Measurements from ENCODE around the gene TLR5. TPM values are rescaled to one million over a fixed set of nuclear protein-coding genes. Genes with fewer than 3 reads are reported as not detected.

Gene TLR5
- total and polyA plus RNA-seq, 2 experiments from 2014 or later, result not detected

- 75 to 76% methylated on average over 11 of the region's 11 CpGs for WGBS, 2 experiments (ENCODE audit: low coverage in 1 of 2, low lambda C conversion rate in 2 of 2, missing lambda C conversion rate in 2 of 2)
These were observed 645 bp upstream of the TLR5 start for GRCh38 chr1:223143537-223144248.

GRCh38 chr1:223142269-223142668 lies 779 bp downstream of the TLR5 start:
- no peak overlapping the region for H3K4me2 ChIP-seq (ENCODE audit: unreplicated experiment)
- H3K4me1 ChIP-seq (ENCODE audit: insufficient read depth), result peaks cover 7% of the 10 kb centered on the region
- 82 to 90% methylated on average over 11 of the region's 11 CpGs for WGBS, 2 experiments (ENCODE audit: low coverage in 1 of 2, low lambda C conversion rate in 2 of 2, missing lambda C conversion rate in 2 of 2)

More at GRCh38 chr1:223143537-223144248, 645 bp upstream of the TLR5 start:
- no peaks in the 10 kb centered on the region for H3F3A ChIP-seq (ENCODE audit: insufficient read depth)
- H3K4me2 ChIP-seq (ENCODE audit: unreplicated experiment), result peak overlapping the region; percentile 59
- H3K4me1 ChIP-seq (ENCODE audit: insufficient read depth), result peaks cover 3% of the 10 kb centered on the region
- H3K27ac ChIP-seq, result no peak overlapping the region
- H4K20me1 ChIP-seq (ENCODE audit: insufficient read depth), result no peaks in the 10 kb centered on the region
- no peak overlapping the region for H3K9ac ChIP-seq
- H2AFZ ChIP-seq, result peak overlapping the region; percentile 82
- in situ Hi-C loops (cut with MboI), result no loop called here
- no peak for DNase-seq
- TF ChIP-seq EZH2 (IDR thresholded peaks at IDR 0.05; ENCODE audit: insufficient read depth, poor library complexity, severe bottlenecking) (no peak), EZH2phosphoT487 (IDR thresholded peaks at IDR 0.05; ENCODE audit: insufficient read depth, low read depth) (no peak)
- no peaks in the 10 kb centered on the region for H3K9me3 ChIP-seq (ENCODE audit: low read depth)
- no peaks in the 10 kb centered on the region for H3K79me2 ChIP-seq (ENCODE audit: insufficient read depth)
- H3K36me3 ChIP-seq (ENCODE audit: low read depth), result no peaks in the 10 kb centered on the region
- H3K27me3 ChIP-seq (replicated peaks; ENCODE audit: insufficient read depth), result 0 out of 2 replicates have a peak, but pooled peaks cover 4% of the 10 kb centered on the region
- no peaks in the 10 kb centered on the region for H3K9me2 ChIP-seq (ENCODE audit: insufficient read depth)
- H3K4me3 ChIP-seq, result peak overlapping the region; percentile 83

GRCh38 chr1:223140611-223141405 lies 2.2 kb downstream of the TLR5 start:
- Histone ChIP-seq H3K27ac (no peak overlapping the region), H3K4me3 (no peak overlapping the region), H3K4me1 (ENCODE audit: insufficient read depth) (peaks cover 13% of the 10 kb centered on the region), H3K9ac (no peak overlapping the region), H2AFZ (peak overlapping the region; percentile 14), H3K4me2 (ENCODE audit: unreplicated experiment) (peak overlapping the region; percentile 3), H3K9me2 (ENCODE audit: insufficient read depth) (no peaks in the 10 kb centered on the region), H3K27me3 (replicated peaks; ENCODE audit: insufficient read depth) (0 out of 2 replicates have a peak, but pooled peaks cover 4% of the 10 kb centered on the region), H3K79me2 (ENCODE audit: insufficient read depth) (no peaks in the 10 kb centered on the region), H3F3A (ENCODE audit: insufficient read depth) (peaks cover 12% of the 10 kb centered on the region), H4K20me1 (ENCODE audit: insufficient read depth) (no peaks in the 10 kb centered on the region), H3K9me3 (ENCODE audit: low read depth) (no peaks in the 10 kb centered on the region), H3K36me3 (ENCODE audit: low read depth) (no peaks in the 10 kb centered on the region)
- peak; percentile 17 for DNase-seq
- WGBS, 2 experiments (ENCODE audit: low coverage in 1 of 2, low lambda C conversion rate in 2 of 2, missing lambda C conversion rate in 2 of 2), result 17 to 19% methylated on average over 10 of the region's 10 CpGs
- in situ Hi-C loops (cut with MboI), result no loop called here
- TF ChIP-seq EZH2 (IDR thresholded peaks at IDR 0.05; ENCODE audit: insufficient read depth, poor library complexity, severe bottlenecking), result no peak
- TF ChIP-seq EZH2phosphoT487 (IDR thresholded peaks at IDR 0.05; ENCODE audit: insufficient read depth, low read depth), result no peak

More at GRCh38 chr1:223142269-223142668, 779 bp downstream of the TLR5 start:
- 0 out of 2 replicates have a peak, but pooled peaks cover 5% of the 10 kb centered on the region for H3F3A ChIP-seq (ENCODE audit: insufficient read depth)
- no peaks in the 10 kb centered on the region for H3K36me3 ChIP-seq (ENCODE audit: low read depth)
- no peaks in the 10 kb centered on the region for H3K79me2 ChIP-seq (ENCODE audit: insufficient read depth)
- no peaks in the 10 kb centered on the region for H3K9me2 ChIP-seq (ENCODE audit: insufficient read depth)
- in situ Hi-C loops (cut with MboI), result no loop called here
- no peak overlapping the region for H2AFZ ChIP-seq
- no peak overlapping the region for H3K27ac ChIP-seq
- no peak overlapping the region for H3K9ac ChIP-seq
- no peak for DNase-seq
- TF ChIP-seq EZH2 (IDR thresholded peaks at IDR 0.05; ENCODE audit: insufficient read depth, poor library complexity, severe bottlenecking) (no peak), EZH2phosphoT487 (IDR thresholded peaks at IDR 0.05; ENCODE audit: insufficient read depth, low read depth) (no peak)
- H3K4me3 ChIP-seq, result no peak overlapping the region
- no peaks in the 10 kb centered on the region for H3K9me3 ChIP-seq (ENCODE audit: low read depth)
- 0 out of 2 replicates have a peak, but pooled peaks cover 4% of the 10 kb centered on the region for H3K27me3 ChIP-seq (replicated peaks; ENCODE audit: insufficient read depth)
- no peaks in the 10 kb centered on the region for H4K20me1 ChIP-seq (ENCODE audit: insufficient read depth)

GRCh38 chr1:223137455-223138085 lies 5.5 kb downstream of the TLR5 start:
- Histone ChIP-seq H3K79me2 (ENCODE audit: insufficient read depth) (no peaks in the 10 kb centered on the region), H3K9me3 (ENCODE audit: low read depth) (no peaks in the 10 kb centered on the region), H2AFZ (no peak overlapping the region), H3K9me2 (ENCODE audit: insufficient read depth) (no peaks in the 10 kb centered on the region), H3K9ac (no peak overlapping the region), H3K36me3 (ENCODE audit: low read depth) (no peaks in the 10 kb centered on the region), H3K27ac (no peak overlapping the region), H3K4me2 (ENCODE audit: unreplicated experiment) (peak overlapping the region; percentile 17), H4K20me1 (ENCODE audit: insufficient read depth) (no peaks in the 10 kb centered on the region), H3F3A (ENCODE audit: insufficient read depth) (peaks cover 17% of the 10 kb centered on the region), H3K4me1 (ENCODE audit: insufficient read depth) (peaks cover 31% of the 10 kb centered on the region), H3K4me3 (no peak overlapping the region), H3K27me3 (replicated peaks; ENCODE audit: insufficient read depth) (0 out of 2 replicates have a peak, but pooled peaks cover 7% of the 10 kb centered on the region)
- DNase-seq, result peak; percentile 79
- TF ChIP-seq EZH2 (IDR thresholded peaks at IDR 0.05; ENCODE audit: insufficient read depth, poor library complexity, severe bottlenecking), result no peak
- TF ChIP-seq EZH2phosphoT487 (IDR thresholded peaks at IDR 0.05; ENCODE audit: insufficient read depth, low read depth), result no peak
- in situ Hi-C loops (cut with MboI), result no loop called here
- 88 to 94% methylated on average over 2 of the region's 2 CpGs for whole genome bisulfite sequencing, 2 experiments (ENCODE audit: low coverage in 1 of 2, low lambda C conversion rate in 2 of 2, missing lambda C conversion rate in 2 of 2)
